Left ventricle myocardium superior (tissue), 1 donor: ENCODE measurements around the gene KNSTRN. TPM values are rescaled to one million over a fixed set of nuclear protein-coding genes. Genes with fewer than 3 reads are reported as not detected.

Source experiments
- ATAC-seq: fragments of 200-7000 bp; cut with Tn5 transposase; one replicate; pipeline ENCODE4 v1.9.1; 2020; ENCODE audit warnings: mild to moderate bottlenecking, moderate library complexity
- DNase-seq: peaks from one replicate; pipeline ENCODE4 v3.0.0-alpha.2; 2020
- intact Hi-C: fragments of 100-400 bp; cut with micrococcal nuclease; formaldehyde crosslinking; loops from one replicate; pipeline ENCODE4 v1.11.0; 2022
- total RNA-seq: library from RNA; stranded (reverse); fragmentation: NEBNext Ultra II Directional; extraction: Animal tissue kit (Norgen Biotek cat#: 25700); gene quantifications from one replicate; pipeline ENCODE4 v1.2.1, GENCODE V29; 2021
- donor health status: DM: no; HTN: yes; CAD: no; lungs with severe emphysema.

KNSTRN gene
- total RNA-seq, 1 donor from 2014 or later: 10.1 TPM

DNA sequence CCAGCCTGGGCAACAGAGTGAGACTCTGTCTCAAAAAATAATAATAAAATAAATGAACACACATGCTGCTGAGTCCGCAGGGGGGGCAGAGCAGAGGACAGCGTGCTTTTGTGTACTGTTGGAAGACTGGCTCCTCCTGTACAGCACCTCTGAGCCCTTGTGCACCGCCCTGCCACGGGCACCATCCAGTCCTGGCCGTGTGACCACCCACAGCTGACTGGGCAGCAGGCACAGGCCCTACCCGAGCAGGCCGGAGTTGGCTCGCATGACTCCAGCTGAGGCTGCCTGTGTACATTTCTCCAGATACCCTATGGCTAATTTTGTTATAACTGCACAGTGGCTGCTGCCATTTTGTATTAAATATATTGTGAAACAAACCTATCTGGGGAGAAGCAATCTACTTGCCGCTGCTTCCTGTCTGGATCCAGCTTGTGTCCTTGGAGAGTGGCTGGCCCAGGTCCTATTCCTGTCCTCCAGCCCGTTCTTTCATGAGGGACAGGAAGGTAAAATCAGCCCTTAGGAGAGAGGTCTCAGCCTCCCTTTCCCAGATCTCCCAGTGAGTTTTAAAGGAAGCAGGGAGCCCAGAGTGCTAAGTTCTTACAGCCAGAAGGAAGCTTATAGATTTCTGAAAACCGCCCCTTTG is 37.7 kb downstream of the KNSTRN start:
- peak; percentile 75 for ATAC-seq
- intact Hi-C loops: loop anchor here (10.0 kb wide), 1 partner anchor 135 kb away; the partner anchor contains the start of gene ANKRD63
- peak; percentile 65 for DNase-seq

DNA sequence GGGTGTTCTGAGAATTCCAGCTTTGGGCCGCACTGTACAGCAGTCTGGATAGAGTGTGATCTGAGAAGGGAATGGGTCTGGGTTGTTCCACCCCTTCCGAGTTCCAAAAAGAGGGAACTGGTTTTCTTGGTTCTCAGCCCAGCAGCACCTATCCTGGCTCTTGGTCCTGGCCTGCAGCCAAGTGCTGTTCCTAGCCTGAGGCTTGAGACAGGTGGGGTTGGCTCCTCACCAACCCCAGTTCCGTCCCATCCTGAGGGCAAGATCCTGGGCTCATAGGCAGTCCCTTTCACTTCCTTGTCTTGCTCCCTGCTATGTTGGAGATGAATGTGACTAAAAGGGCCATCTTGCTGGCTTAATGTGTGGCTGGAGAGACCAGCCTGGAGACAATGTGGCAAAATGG is 38.3 kb downstream of the KNSTRN start:
- intact Hi-C loops: loop anchor here (10.0 kb wide), 1 partner anchor 136 kb away; the partner anchor contains the start of gene ANKRD63
- peak; percentile 65 for DNase-seq
- peak; percentile 44 for ATAC-seq

DNA sequence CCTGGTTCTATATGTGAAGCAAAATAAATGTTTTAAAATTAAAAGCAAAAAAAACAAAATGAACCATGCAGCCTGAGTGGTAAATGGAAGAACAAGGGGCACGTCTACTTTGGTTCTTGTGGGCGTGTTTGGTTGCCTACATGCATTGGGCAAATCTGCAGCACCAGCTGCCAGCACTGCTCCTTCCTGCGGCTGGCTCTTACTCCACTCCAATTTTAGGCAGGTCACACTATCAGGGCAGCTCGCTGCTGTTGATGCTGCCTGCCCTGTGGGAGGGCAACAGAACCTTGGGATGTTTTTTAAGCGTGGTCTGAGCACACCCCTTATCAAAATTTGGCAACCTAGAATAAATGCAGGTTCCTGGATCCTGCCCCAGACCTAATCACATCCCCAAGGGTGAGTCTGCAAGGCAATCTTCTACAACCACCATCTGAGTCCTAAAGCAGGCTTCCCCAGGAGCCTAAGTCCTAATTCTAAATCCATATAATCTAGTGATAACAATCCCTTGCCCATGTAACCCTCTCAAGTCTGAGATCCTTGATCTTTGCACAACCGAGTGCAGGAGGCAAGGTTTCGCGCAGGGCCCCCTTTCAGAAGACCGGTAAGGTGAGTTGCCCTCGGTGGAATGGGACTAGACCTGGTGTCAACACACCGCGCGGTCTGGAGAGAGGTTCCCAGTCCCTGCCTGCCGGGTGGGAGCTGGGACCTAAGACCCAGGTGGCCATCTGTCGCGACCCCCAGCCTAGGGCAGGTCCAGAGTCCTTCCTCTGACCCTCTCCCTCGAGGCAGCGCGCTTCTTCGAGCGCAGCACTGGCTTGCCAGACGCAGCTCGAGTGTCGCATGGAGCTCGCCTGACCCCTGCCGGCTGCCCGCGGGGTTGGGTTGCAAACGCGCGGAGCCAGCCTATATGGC is 39.0 kb downstream of the KNSTRN start:
- intact Hi-C loops: loop anchor here (10.0 kb wide), 1 partner anchor 137 kb away; the partner anchor contains the start of gene ANKRD63
- peak; percentile 88 for ATAC-seq

DNA sequence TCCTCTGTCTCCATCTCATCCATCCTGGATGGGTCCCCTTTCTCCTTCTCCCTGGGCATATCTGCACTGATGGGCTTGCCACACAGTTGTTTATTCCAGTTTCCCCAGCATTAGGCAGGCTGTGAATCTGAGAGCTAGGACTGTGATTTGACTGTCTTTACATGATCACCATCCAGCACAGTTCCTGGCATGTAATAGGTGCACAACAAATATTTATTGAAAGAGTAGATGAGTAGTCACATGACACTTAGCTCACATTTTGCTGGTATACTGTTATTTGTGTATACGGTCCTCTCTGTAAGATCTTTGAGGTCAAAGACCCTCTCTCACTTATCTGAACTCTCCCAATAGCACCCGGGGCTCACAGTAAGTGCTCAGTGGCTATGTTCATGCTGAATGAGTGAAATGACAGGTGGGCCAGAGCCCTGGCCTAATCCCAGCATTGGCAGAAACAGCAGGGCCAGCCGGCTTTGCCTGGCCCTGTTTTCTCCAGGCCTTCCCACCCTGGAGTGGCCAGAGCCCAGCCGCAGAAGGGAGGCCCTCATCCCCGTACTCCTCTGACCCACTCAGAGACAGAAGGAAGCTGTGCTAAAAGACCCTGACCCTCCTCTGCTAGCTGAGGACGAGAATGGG is 42.1 kb downstream of the KNSTRN start:
- intact Hi-C loops: loop anchor here (10.0 kb wide), 1 partner anchor 140 kb away; the partner anchor contains the start of gene ANKRD63
- DNase-seq (no peak), ATAC-seq (no peak)

More for the DNA sequence above, 39.0 kb downstream of the KNSTRN start:
- peak; percentile 89 for DNase-seq

DNA sequence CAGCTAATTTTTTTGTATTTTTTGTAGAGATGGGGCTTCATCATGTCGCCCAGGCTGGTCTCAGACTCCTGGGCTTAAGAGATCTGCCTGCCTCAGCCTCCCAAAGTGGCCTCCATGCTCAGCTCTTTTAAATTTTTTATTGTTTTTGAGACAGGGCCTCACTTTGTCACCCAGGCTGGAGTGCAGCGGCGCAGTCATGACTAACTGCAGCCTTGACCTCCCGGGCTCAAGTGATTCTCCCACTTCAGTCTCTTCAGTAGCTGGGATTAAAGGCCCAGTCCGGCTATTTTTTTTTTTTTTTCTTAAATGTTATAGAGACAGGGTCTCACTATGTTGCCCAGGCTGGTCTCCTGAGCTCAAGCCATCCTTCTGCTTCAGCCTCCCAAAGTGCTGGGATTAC is 43.2 kb downstream of the KNSTRN start:
- DNase-seq: no peak
- intact Hi-C loops: loop anchor here (10.0 kb wide), 1 partner anchor 141 kb away; the partner anchor contains the start of gene ANKRD63
- no peak for ATAC-seq

DNA sequence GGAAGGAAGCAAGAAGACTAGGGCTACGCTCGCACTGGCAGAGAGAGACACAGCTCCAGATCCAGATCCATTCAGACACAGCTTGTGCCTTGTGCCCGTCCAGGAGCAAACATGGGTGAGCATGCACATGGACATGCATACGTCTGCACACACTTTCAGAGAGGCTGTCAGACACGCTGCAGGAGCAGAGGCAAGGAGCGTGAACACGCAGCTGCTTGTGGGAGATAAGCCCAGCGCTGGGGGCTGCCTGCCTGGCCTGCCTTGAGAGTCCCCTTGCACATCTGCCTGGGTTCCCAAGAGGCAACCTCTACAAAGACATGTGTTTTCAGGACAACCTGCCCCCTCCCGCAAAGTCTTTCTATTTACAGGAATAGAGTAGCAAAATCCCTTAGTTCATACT is 44.7 kb downstream of the KNSTRN start:
- DNase-seq (no peak), ATAC-seq (no peak)
- intact Hi-C loops: loop anchor here (10.0 kb wide), 1 partner anchor 142 kb away; the partner anchor contains the start of gene ANKRD63

DNA sequence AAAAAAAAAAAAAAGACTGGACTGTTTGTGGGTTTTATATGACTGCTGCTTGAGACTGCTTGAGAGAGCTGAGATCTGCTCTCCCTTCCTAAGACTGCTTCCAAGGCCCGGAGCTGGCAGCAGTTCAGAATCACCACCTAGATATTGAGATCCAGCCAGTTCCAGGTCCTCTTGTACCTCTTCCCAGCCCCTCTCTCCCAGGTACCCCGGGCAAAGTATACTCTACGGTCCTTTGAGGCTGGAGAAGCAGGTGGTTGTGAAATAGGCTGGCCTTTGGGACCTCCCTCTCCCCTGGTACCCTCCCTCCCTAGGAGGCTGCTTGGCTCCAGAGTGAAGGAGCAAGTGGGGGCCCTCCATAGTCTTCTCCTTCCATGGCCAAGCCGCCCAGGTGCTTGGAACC is 45.7 kb downstream of the KNSTRN start:
- DNase-seq (no peak), ATAC-seq (no peak)
- intact Hi-C loops: loop anchor here (10.0 kb wide), 1 partner anchor 143 kb away; the partner anchor contains the start of gene ANKRD63

DNA sequence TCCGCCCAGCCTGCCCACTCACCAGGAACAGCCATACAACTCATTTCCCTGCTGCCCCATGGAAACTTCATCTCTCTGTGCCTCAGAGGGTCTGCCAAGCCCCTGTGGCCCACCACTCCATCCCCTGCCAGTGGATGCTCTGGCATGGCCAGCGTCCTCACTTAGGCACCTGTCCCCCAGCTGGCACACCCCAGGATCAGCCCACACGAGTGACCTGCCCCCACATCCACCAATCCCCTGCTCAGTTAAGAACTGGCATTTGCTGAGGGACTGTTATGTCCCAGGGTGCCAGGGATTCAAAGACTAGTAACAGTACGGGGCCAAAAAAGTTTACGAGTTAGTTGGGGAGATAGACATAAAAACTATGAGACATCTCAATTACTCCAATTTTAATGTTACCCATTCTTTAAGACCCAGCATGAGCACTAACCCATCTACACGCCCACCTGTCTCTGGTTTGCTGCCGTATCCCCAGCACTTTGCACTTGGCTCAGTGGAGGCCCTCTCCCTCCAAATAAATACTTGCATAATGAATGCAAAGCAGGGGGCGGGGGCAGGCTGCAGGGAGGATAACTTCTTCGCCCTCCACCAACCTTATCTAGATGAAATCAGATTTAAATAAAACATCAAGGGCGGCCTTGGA is 46.7 kb downstream of the KNSTRN start:
- no peak for DNase-seq
- intact Hi-C loops: loop anchor here (10.0 kb wide), 1 partner anchor 144 kb away; the partner anchor contains the start of gene ANKRD63
- no peak for ATAC-seq

DNA sequence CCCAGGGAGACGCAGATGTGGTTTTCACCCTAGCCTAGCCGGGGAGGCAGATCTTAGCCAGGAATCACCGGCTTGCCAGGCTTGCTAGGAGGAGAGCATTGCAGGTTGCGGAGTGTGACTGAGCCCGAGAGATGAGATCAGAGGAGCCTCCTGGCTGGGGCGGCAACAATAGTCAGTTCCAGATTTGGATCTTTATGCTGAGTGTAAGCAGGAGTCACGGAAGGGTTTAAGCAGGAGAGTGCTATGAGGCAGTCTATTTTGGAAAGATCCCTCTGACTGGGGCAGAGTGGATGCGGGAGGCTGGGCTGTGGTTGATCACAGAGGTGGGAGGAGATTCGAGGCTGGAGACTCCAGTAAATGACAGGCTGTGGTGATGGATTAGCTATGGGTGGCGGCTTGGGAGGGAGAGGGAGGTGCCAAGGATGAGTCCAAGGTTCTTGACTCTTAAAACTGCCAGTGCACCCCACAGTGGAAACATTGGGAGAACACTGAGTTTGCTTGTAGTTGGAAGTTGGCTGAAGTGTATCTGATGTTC is 47.8 kb downstream of the KNSTRN start:
- ATAC-seq (no peak), DNase-seq (no peak)
- intact Hi-C loops: no loop called here

DNA sequence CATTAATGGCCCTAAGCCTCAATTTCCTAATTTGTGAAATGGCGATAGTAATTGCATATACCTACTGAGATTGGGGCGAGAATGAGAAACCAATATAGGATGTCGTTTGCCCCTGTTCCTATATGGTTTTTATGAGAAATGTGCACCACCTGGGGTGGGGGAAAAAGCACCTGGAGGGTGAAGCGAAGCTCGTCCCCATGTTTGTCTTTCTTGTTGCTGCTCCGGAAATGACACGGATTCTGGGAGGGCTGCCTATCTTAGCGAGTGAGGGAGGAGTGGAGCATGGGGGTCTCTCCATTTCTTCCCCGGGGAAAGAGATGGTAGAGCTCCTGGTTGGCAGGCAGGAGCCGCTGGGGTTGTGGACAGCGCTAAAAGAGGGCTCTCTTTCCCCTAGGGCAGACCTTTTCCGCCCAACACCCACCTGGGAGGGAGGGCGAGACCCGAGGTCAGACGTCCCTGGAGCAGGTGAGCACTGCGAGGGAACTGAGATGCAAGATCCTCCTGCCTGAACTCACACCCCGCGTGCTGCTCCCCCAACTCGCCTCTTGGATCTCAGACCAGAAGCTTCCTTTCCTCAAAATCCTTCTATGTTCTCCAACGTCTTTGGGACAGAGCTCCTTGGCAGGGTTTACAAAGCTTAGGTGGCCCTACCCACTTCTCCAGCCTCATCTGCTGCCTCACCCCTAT is 52.6 kb downstream of the KNSTRN start:
- intact Hi-C loops: no loop called here
- no peak for DNase-seq
- ATAC-seq: no peak

DNA sequence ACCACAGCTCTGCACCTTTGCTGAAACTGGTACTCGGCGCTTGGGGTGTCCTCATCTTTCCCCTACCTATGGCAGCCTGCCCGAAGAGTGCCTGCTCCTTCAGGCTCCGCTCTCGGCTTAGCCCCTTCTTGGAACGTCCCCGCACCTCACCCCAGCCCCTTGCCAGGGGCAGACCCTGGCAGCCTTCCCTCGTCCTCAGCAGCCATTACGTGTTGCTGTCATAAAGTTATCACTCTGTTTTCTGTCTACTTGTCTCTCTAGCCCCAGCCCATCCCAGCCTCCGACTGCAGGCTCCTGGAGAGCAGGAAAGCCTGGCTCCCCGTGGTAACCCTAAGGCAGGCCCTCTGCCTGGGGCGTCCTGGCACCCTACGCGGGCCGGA is 53.2 kb downstream of the KNSTRN start:
- ATAC-seq (no peak), DNase-seq (no peak)
- intact Hi-C loops: no loop called here

DNA sequence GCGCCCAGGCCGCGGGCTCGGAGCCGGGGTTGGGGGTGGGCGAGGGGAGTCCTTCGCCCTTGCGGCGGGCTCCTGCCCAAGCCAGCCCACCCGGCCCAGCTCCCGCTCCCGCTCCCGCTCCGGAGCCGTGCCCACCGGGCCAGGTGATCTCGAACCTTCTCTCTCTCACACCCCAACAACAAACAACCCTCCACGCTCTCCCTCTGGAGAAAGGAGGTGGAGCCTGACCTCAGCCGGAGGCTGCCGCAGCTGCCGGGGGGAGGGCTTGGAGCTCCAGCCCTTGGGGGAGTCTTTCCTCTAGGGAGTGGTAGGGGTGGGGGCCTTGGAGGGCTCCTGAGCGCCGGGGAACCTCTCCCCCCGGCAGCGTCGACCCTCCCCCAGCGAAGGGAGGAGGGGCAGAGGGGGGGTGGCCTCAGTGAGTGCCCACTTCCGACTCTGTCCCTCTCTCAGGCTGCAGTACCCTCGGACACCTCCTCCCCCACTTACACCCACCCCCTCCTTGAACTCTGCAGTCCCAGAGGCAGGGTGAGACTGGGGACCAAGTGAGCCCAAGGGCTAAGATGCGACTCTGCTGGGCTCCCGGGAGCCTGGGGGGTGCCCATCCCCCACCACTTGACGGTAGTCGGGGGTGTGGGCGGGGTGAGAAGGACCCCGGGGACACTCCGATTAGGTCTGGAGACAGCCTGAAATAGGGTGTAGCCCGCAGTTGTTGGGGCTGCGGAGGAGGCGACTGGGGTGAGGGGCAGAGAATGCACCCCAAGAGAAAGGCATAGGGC is 53.8 kb downstream of the KNSTRN start:
- intact Hi-C loops: no loop called here
- no peak for ATAC-seq

DNA sequence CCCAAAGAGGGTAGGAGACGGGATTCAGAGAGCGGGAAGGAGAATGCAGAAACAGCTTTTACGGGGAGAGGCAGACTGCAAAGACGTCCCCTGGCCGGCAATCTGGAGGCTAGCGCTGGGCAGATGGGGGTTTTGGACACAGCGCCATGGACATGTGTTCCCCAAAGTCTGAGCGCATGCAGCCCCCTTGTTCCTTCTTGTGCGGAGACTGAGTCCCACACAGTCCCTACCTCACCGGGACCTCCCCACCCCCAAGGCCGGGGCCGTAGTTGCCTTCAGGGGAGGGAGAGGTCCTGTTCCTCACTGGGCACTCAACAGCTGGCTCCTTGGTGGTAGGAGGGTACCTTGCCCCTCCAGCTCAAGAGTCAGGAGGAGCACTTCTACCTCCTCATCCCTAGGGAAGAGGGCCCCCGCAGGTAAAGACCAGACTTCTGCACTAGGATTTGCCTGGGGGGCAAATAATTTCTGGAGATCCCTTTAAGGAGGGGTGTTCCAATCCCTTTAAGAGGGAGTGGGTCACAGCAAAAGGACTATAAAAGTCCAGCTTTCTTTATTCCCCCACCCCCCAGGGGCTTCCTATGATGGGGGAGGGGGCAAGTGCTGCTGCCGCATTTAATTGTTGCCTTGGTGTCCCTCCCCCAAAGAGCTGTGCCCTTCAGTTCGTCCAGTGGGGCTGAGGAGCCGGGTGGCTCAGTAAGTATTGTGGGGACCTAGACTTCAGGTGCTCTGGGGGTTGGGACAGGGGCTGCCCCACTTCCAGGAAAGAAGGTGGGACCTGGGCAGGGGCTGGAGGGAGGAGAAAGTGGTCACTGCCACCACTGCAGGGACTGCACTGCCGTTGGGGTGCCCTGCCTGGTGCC is 54.6 kb downstream of the KNSTRN start:
- no peak for ATAC-seq
- intact Hi-C loops: no loop called here
- DNase-seq: no peak

More for the DNA sequence above, 53.8 kb downstream of the KNSTRN start:
- no peak for DNase-seq

DNA sequence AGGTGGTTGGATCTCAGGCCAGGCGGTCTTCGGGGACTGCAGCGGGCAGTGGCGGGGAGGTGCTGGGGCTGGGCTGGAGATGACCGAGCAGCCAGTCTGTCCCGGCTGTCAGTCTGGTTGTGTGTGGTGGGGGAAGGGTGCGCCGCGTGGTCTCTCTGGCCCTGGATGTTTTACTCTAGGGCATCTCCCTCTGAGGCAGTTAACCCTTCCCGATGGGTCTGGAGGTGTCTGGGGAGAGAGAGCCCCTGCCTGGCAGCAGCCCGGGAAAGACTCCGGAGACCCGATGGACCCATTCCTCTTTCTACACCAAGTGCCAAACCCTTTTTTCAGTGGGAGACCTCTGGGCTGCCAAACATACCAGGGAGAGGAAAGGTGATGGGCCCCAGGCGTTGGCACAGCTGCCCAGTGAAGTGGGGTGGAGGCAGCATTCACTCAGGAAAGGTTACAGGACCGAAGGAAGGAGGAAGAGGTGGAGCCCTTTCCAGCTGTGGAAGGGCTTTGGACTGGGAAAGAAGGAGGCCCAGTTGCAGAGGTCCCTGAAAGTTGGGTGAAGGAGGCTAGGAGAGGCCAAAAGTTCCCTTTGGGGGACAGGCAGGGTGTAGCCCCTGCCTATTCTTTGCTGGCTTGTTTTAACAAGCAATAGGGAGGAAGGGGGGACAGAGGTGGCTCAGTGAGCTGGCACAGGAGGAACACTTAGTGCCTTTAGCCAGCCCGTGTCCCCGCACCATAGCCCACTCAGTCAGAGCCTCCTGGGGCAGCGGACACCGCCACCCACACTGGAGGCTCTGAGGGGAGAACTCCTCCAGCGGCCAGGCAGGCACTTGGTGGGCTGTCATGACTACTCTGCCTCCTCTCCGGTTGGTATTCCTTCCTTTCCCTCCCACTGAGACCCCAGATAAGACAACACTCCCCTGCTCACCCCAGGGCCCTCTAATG is 55.5 kb downstream of the KNSTRN start:
- intact Hi-C loops: no loop called here
- DNase-seq: no peak

DNA sequence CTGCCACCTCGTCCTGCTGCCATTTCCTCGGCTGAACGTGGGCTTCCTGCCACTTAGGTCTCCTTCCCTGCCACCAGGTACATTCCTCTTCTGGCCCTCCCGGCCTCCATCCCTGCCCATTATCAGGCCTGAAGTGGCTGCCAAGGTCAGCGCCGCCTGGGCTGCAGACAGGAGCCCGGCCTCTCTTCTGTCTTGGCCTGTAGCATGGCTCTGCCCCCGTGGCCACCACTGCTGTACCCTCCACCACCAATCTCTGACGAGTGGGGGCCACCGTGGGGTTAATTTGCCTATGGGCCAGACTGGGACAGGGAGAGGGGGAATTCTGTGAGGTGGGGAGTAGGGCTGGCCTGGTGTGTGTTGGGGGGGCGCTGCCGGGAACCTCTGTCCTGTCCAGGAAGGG is 56.2 kb downstream of the KNSTRN start:
- ATAC-seq (peak; percentile 3), DNase-seq (peak; percentile 54)
- intact Hi-C loops: no loop called here

More for the DNA sequence above, 55.5 kb downstream of the KNSTRN start:
- no peak for ATAC-seq
